ENCODE data around the gene MAN2B2.

Gene MAN2B2

GRCh38 chr4:6574747-6575502 lies at the start of gene MAN2B2:
Gene MAN2B2, plus strand, starts transcription at chr4:6575189. Its CDS starts 22 bp downstream, at chr4:6575211.
- peak; percentile 83 for DNase-seq

- DNase-seq = no peak
Measured at GRCh38 chr4:6525474-6525873, 49.5 kb upstream of the MAN2B2 start.

- no peak for DNase-seq
Measured at GRCh38 chr4:6526156-6526555, 48.8 kb upstream of the MAN2B2 start.

DNA sequence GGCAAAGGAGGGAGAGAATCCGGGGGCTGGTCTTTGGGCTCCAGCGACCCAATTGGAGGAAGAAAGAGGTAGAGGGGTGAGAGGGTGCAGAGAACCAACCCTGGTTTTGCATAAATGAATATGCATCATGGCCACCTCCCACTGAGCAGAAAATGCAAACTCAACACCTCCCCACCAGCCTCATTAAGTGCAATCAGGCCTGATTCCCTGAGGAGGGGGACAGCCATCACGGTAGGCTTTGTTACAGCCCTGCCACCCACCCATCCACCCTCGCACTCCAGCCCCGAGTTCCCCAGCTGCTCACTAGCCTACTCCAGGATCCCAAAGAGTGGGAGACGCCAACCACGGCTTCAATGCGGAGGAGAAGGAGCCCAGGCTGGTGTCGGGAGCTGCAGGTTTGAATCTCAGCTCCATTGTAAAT lies 48.3 kb upstream of the MAN2B2 start:
- no peak for DNase-seq

- DNase-seq = no peak
Measured at GRCh38 chr4:6527259-6527658, 47.7 kb upstream of the MAN2B2 start.

DNA sequence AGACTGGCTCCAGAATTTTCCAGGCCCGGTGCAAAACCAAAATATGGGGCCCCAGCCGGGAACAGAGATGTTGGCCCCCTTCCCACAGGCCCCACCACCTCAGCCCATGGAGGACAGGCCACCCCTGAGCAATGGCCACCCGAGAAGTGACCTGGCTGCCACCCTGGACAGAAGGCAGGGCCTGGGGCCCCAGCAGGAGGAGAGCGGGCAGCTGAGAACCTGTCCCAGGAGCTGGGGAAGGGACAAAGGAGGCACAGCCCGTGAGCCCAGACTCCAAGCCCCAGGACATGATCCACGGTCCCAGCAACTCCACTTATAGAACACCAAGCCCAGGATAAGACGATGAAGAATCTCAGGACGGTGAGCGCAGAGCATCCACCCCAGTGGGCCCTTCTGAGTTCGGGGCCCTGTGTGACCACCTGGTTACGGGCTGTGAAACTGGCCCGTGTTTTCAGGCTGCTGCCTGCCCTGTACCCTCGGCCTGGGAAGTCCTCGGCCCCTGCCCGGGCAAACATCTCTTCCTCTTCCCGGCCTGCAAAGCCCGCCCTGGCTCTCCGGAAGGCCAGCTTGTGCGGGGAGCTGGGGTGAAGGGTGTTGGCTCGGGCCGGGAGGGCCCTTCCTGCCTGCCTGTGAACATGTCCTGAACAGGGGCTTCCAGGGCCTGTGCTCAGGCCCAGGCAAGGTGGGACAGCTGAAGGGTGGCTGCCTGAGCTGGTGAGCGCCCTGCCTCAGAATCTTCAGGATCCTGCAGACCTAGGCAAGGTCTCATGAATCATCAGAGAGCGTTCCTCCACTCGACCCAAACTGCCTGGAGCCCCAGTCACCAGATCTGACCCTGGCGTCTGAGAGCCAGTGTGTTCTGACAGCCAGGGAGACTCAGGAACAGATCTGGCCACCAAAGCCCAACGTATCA lies 47.0 kb upstream of the MAN2B2 start:
- no peak for DNase-seq

- DNase-seq = no peak
Measured at GRCh38 chr4:6529021-6529420, 46.0 kb upstream of the MAN2B2 start.

GRCh38 chr4:6530301-6530700 lies 44.7 kb upstream of the MAN2B2 start:
- DNase-seq = no peak

DNA sequence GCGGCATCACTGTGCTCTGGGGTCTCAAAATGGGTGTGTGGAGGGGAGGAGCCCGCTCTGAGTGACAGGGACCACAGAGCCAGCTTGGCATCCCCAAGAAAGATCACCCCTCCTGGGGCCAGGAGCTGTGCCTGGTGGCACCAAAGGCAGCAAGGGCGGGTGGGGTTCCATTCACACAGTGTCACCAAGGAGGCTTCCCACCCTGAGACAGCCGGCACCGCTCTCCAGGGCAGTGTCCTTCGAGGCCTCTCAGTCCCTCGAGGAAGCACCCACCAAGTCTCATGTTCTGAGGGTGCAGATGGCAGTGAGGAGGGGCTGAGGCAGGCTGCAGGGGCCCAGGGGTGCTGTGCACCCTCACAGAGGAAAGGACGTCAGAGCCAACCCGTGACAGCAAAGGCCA lies 44.0 kb upstream of the MAN2B2 start:
- DNase-seq = no peak

- DNase-seq = no peak
Measured at GRCh38 chr4:6532102-6532501, 42.9 kb upstream of the MAN2B2 start.

DNA sequence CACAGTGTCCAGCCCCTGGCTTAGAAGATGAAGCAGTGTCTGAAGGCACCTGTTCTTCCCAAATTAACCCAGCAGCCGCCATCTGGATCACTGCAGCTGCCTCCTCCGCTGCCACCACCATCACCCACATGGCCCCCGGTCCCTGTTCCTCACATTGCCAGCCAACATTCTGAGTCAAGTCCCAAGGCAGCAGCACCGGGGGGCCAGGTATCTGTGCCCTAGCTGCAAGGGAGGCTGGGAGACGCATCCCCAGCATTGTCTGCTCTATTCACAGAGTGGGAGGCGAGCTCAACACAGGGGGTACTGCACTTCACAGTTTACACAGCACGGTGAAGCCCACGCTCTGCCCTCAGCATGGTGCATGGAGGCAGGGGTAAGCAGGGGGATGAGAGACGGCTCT lies 42.3 kb upstream of the MAN2B2 start:
- no peak for DNase-seq

DNA sequence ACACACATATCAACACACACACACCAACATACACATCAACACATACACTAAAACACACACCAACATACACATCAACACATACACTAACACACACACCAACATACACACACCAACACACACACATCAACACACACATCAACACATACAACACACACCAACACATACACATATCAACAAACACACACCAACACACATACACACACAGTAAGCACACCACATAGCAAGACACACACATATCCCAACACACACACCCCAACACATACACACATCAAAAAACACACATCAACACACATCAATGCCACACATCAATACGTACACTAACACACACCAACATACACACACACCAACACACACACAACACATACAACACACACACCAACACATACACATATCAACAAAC lies 40.9 kb upstream of the MAN2B2 start:
- DNase-seq = no peak

DNA sequence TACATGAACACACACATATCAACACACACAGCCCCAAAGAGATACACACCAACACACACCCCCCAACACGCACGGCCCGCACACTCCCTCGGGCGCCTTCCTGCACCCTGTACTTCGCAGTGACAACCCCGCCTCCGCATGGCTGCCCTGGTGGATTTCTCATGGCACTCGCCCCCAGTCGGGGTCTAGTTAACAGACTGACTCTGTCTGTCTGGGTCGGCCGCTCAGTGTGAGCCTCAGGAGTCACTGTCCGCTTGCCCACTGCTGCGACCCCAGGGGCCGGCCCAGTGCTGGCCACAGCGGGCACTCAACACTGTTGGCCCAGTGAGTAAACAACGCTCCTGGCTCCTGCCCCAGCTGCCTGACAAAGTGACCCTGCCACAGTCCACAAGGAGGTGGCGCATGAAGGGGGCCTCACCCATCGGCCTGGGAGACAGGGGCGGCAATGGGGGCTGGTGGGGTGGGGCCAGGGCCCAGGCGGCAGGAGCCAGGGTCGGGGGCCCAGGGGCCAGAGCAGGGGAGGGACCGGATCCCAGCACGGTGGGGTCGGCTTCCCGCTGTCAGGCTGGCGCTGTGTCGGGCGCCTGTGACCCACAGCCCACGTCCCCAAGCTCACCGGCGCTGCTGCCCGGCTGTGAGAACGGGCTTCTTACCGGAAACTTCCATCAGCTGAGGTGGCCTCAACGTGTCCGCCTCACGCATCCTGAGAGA lies 40.2 kb upstream of the MAN2B2 start:
- DNase-seq = no peak

- DNase-seq = no peak
Measured at GRCh38 chr4:6535329-6535692, 39.7 kb upstream of the MAN2B2 start.

GRCh38 chr4:6535706-6536105 lies 39.3 kb upstream of the MAN2B2 start:
- no peak for DNase-seq

DNA sequence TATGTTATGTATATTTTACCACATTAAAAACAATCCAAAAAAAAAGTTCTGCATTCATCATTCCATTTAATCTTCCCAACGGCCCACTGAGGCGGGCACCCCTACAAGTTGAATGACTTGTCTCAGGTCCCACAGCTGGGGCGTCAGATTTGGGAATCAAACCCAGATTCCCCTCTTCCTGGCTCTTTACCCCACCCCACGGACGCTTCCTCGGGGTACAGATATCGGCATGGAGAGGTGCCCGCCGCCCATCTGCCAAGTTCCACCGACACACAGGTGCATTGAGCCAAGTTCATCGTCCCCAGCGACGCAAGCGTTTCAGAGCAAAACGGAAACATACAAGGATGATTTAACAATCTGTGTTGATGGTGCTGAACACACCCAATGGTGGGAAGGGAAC lies 36.9 kb upstream of the MAN2B2 start:
- DNase-seq = no peak

GRCh38 chr4:6538575-6538974 lies 36.4 kb upstream of the MAN2B2 start:
- DNase-seq = no peak

- DNase-seq = no peak
Measured at GRCh38 chr4:6539009-6539764, 35.8 kb upstream of the MAN2B2 start.

- no peak for DNase-seq
Measured at GRCh38 chr4:6540879-6541278, 34.1 kb upstream of the MAN2B2 start.

DNA sequence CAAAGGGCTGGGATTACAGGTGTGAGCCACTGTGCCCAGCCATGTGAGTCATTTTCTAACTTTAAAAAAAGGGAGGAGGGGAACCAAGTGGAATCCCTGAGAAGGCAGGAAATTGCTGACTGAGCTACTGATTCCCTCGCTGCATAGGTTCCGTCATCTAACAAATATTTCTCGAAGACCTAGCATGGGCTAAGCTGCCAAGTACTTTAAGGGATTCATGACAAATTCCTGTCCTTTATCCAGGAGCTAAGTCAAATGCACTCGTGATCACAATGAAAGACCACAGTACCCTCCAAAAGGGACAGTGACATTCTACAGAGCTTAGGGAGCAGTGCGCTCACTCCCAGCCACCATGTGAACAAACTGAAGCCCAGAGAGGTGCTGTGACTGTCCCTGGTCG lies 33.2 kb upstream of the MAN2B2 start:
- no peak for DNase-seq

- no peak for DNase-seq
Measured at GRCh38 chr4:6542951-6543350, 32.0 kb upstream of the MAN2B2 start.

DNA sequence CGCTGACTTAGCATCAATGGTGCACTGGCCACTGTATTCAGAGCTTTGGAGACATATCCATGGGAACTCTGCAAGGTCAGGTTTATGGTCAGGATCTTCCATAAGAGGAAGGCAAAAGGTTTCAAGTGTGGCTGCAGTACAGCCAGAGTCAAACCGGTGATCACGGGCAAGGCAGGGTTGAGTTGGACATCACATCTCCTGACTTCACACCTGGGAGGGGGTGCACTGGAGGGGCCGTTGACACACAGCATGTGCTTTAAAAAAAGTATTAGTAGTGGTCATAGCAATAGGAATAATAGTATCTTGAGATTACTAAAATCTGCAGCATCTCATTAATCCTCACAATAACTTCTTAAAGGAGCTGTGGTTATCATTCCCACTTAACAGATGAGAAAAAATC lies 28.9 kb upstream of the MAN2B2 start:
- no peak for DNase-seq

Measured in CD4-positive, alpha-beta T cell treated with Interleukin-21 for 1 hour (primary cell).